GM12873 (cell line): Measurements from ENCODE around the gene CDH13.

Experiments
- CTCF ChIP-seq: IDR thresholded peaks from 2 replicates; pipeline ENCODE4 v1.5.1; 2012; ENCODE audit warnings: low read depth, mild to moderate bottlenecking, moderate library complexity, low read length, control low read depth; ENCODE audit not compliant: insufficient read depth; ENCODE audit errors: missing control alignments

Gene CDH13

GRCh38 chr16:82709987-82710386 is 83.2 kb downstream of the CDH13 start:
- no peak for TF ChIP-seq CTCF

- no peak for TF ChIP-seq CTCF
Measured at GRCh38 chr16:82713778-82714177, 87.0 kb downstream of the CDH13 start.

GRCh38 chr16:82715160-82715559 is 88.4 kb downstream of the CDH13 start:
- no peak for TF ChIP-seq CTCF

GRCh38 chr16:82715833-82716232 is 89.1 kb downstream of the CDH13 start:
- TF ChIP-seq CTCF = no peak

GRCh38 chr16:82716361-82716855 is 89.6 kb downstream of the CDH13 start:
- no peak for TF ChIP-seq CTCF

GRCh38 chr16:82720414-82720813 is 93.6 kb downstream of the CDH13 start:
- TF ChIP-seq CTCF = no peak

- TF ChIP-seq CTCF = no peak
Measured at GRCh38 chr16:82726306-82726705, 99.5 kb downstream of the CDH13 start.
